Transverse colon (tissue), 4 donors: ENCODE measurements around the gene SLC24A3. TPM values are rescaled to one million over a fixed set of nuclear protein-coding genes. Genes with fewer than 3 reads are reported as not detected.

Experiments used
- DNase-seq: peaks from one replicate; pipeline ENCODE4 v3.0.0-alpha.2; 2019
- H3K27ac ChIP-seq, 4 donors: fragments of 200-600 bp; sonication (generic); 2 replicates each; pipeline ENCODE4 v1.5.1; 2016 to 2018; ENCODE audit warnings: inconsistent platforms in 4 of 4
- H3K27me3 ChIP-seq: fragments of 200-600 bp; sonication (generic); 2 replicates; pipeline ENCODE4 v1.5.1; 2017; ENCODE audit warnings: inconsistent platforms
- H3K36me3 ChIP-seq, 4 donors: fragments of 200-600 bp; sonication (generic); 2 replicates each; pipeline ENCODE4 v1.5.1; 2017 to 2019; ENCODE audit warnings: inconsistent platforms in 4 of 4
- H3K4me1 ChIP-seq, 4 donors: fragments of 200-600 bp; sonication (generic); 2 replicates each; pipeline ENCODE4 v1.5.1; 2017 to 2020; ENCODE audit warnings: inconsistent platforms in 4 of 4
- H3K4me3 ChIP-seq, 4 donors: fragments of 200-600 bp; sonication (generic); 1 replicate in 1 of 4; 2 replicates in 3 of 4; pipeline versions ENCODE4 v1.5.1 to v1.6.1; 2017 to 2019; ENCODE audit warnings: inconsistent platforms in 4 of 4
- H3K9me3 ChIP-seq, 2 donors: fragments of 200-600 bp; sonication (generic); 2 replicates each; pipeline ENCODE4 v1.5.1; 2017 to 2019; ENCODE audit warnings: inconsistent platforms in 2 of 2
- EP300 ChIP-seq: sonication (generic); formaldehyde crosslinking; IDR thresholded peaks from one replicate; pipeline ENCODE4 v1.6.1; 2017; ENCODE audit warnings: antibody characterized with exemption, low read depth
- POLR2A ChIP-seq: fragments of 450-650 bp; IDR thresholded peaks from one replicate; pipeline ENCODE4 v1.6.1; 2016; ENCODE audit warnings: antibody characterized with exemption, mild to moderate bottlenecking, moderate library complexity
- POLR2AphosphoS5 ChIP-seq, 3 donors: sonication (generic); formaldehyde crosslinking; IDR thresholded peaks; one replicate each; pipeline ENCODE4 v1.6.1; 2016; ENCODE audit warnings: antibody characterized with exemption in 3 of 3
- whole genome bisulfite sequencing, 2 donors: methylation state at CpG; one replicate each; pipeline ENCODE4 v1.1.5; 2018; ENCODE audit warnings: low coverage in 1 of 2; 5-methylcytosine and 5-hydroxymethylcytosine counted together
- in situ Hi-C, 4 donors: fragments of 200-750 bp; cut with MboI; loops; one replicate each; pipeline versions ENCODE4 v1.15.0 to v1.15.1; 2017; ENCODE audit warnings: low sequenced_read_pairs in 3 of 4, low pct_ligation_motif_present in 1 of 4, low pct_unique_long_range_greater_than_20kb in 1 of 4
- intact Hi-C: fragments of 100-400 bp; cut with DNase I; formaldehyde crosslinking; loops from one replicate; pipeline ENCODE4 v1.15.1; 2023; ENCODE audit warnings: low total_unique reads
- total RNA-seq, 4 donors: library from RNA; depleted of rRNA; stranded (reverse); fragments of >200 nt; gene quantifications; one replicate each; pipeline ENCODE4 v1.1.0, GENCODE V29; 2016
- TF ChIP-seq, protein P1 (sequence below), 5 experiments: fragments of 200-600 bp in 3 of 5; fragments of 450-650 bp in 2 of 5; sonication (generic) in 3 of 5; IDR thresholded peaks; 1 replicate in 2 of 5; 2 replicates in 3 of 5; pipeline ENCODE4 v1.5.1; 2016 to 2017; ENCODE audit warnings: antibody characterized with exemption in 5 of 5, inconsistent platforms in 3 of 5, mild to moderate bottlenecking in 2 of 5, moderate library complexity in 1 of 5

Gene SLC24A3
- total RNA-seq, 4 donors from 2014 or later, result 4.4 to 6.7 (median 4.6) TPM

- H3K4me1 ChIP-seq, result no peaks in the 10 kb centered on the region
Observed at GRCh38 chr20:19181552-19181951, 30.9 kb upstream of the SLC24A3 start.

DNA sequence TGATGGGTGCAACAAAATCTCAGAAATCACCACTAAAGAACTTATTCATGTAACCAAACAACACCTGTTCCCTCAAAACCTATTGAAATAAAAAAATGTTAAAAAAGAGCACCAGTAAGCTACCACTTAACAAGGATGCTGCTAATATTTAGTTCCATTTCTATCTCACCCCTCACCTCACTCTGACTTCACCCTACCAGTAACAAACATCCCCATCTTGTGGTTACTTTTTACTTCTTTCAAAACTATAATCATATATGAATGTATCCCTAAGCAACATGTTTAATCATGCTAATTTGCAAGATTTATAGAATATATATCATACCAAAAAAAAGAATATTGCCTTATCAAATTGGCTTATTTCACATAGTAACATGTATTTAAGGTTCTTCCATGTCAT, 27.4 kb upstream of the SLC24A3 start:
- in situ Hi-C loops, result no loop called here
- H3K27me3 ChIP-seq, result no peaks in the 10 kb centered on the region
- no peaks in the 10 kb centered on the region for H3K36me3 ChIP-seq
- no peak overlapping the region for H3K27ac ChIP-seq
- TF ChIP-seq, protein P1, sequence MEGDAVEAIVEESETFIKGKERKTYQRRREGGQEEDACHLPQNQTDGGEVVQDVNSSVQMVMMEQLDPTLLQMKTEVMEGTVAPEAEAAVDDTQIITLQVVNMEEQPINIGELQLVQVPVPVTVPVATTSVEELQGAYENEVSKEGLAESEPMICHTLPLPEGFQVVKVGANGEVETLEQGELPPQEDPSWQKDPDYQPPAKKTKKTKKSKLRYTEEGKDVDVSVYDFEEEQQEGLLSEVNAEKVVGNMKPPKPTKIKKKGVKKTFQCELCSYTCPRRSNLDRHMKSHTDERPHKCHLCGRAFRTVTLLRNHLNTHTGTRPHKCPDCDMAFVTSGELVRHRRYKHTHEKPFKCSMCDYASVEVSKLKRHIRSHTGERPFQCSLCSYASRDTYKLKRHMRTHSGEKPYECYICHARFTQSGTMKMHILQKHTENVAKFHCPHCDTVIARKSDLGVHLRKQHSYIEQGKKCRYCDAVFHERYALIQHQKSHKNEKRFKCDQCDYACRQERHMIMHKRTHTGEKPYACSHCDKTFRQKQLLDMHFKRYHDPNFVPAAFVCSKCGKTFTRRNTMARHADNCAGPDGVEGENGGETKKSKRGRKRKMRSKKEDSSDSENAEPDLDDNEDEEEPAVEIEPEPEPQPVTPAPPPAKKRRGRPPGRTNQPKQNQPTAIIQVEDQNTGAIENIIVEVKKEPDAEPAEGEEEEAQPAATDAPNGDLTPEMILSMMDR (IDR thresholded peaks at IDR 0.05), result no peak
- TF ChIP-seq POLR2AphosphoS5 (IDR thresholded peaks at IDR 0.05) (no peak), EP300 (no peak), POLR2A (no peak)
- DNase-seq, result no peak
- H3K4me3 ChIP-seq, result no peak overlapping the region
- no peaks in the 10 kb centered on the region for H3K9me3 ChIP-seq
- no peaks in the 10 kb centered on the region for H3K4me1 ChIP-seq
- intact Hi-C loops, result no loop called here

More at GRCh38 chr20:19181552-19181951, 30.9 kb upstream of the SLC24A3 start:
- DNase-seq, result no peak
- Histone ChIP-seq H3K9me3 (no peaks in the 10 kb centered on the region), H3K27me3 (no peaks in the 10 kb centered on the region), H3K36me3 (no peaks in the 10 kb centered on the region), H3K27ac (no peak overlapping the region), H3K4me3 (no peak overlapping the region)
- 60 to 65% methylated on average over 2 of the region's 2 CpGs for WGBS, 2 donors
- in situ Hi-C loops, result no loop called here
- intact Hi-C loops, result no loop called here
- TF ChIP-seq, protein P1 (IDR thresholded peaks at IDR 0.05), result no peak
- TF ChIP-seq POLR2AphosphoS5 (IDR thresholded peaks at IDR 0.05), result no peak
- no peak for TF ChIP-seq POLR2A
- no peak for TF ChIP-seq EP300

GRCh38 chr20:19193349-19193748, 19.1 kb upstream of the SLC24A3 start:
- DNase-seq, result no peak
- in situ Hi-C loops, result no loop called here
- WGBS, 2 donors, result 11 to 21% methylated on average over 3 to 5 of the region's 5 CpGs

GRCh38 chr20:19205981-19206396, 6.5 kb upstream of the SLC24A3 start:
- DNase-seq, result peak; percentile 80
- intact Hi-C loops, result loop anchor here (2.0 to 5.0 kb wide), 2 partner anchors 79 to 456 kb away; no protein-coding TSS in a partner anchor
- H3K27ac ChIP-seq, result no peak overlapping the region
- H3K27me3 ChIP-seq, result peaks cover 3% of the 10 kb centered on the region
- H3K9me3 ChIP-seq, result no peaks in the 10 kb centered on the region
- TF ChIP-seq, protein P1 (IDR thresholded peaks at IDR 0.05), result peak; percentile 80 to 88 (median 85)
- TF ChIP-seq POLR2A, result no peak
- H3K4me1 ChIP-seq, result peaks cover 0 to 6% (median 4%) of the 10 kb centered on the region in 4 donors
- in situ Hi-C loops, result loop anchor here (10.0 to 25.0 kb wide), 6 partner anchors 294 to 569 kb away; no protein-coding TSS in a partner anchor
- 18 to 20% methylated on average over 1 to 8 of the region's 8 CpGs for whole genome bisulfite sequencing, 2 donors
- H3K36me3 ChIP-seq, result no peaks in the 10 kb centered on the region
- no peak overlapping the region for H3K4me3 ChIP-seq

More at GRCh38 chr20:19193349-19193748, 19.1 kb upstream of the SLC24A3 start:
- Histone ChIP-seq H3K9me3 (no peaks in the 10 kb centered on the region), H3K36me3 (no peaks in the 10 kb centered on the region), H3K4me3 (no peak overlapping the region), H3K27me3 (no peaks in the 10 kb centered on the region), H3K4me1 (no peaks in the 10 kb centered on the region), H3K27ac (no peak overlapping the region)
- TF ChIP-seq EP300 (no peak), POLR2AphosphoS5 (IDR thresholded peaks at IDR 0.05) (no peak), POLR2A (no peak)
- TF ChIP-seq, protein P1 (IDR thresholded peaks at IDR 0.05), result no peak
- intact Hi-C loops, result no loop called here
